GM03348 (cell line): Measurements from ENCODE around the gene PHGDH.

ENCODE experiments used
- DNase-seq: peaks from one replicate; pipeline ENCODE4 v3.0.0; 2012; ENCODE audit warnings: low spot score

Gene PHGDH

DNA sequence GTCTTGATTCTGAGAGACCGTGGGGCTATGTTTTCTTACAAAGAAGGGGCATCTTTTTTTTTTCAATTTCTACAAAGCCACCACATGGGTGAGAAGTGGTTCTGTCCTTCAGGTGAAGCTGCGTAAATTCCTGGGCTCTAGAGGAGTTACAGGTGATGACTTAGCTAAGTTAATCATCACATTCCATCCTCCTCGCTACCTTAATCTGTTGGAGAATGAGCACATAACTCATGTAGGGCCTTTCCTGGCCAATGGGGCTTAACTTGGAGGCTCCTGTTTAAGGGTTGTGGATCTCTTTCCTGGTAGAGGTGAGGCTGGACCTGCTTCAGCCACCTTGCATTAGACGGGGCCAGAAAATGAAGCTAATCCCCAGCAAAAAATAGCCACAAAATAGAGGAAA is 79.6 kb downstream of the PHGDH start:
- no peak for DNase-seq
